GM21526 (cell line): ENCODE data around the gene SNX8.
A peak's percentile ranks its signal among the peaks of the same experiment; 100 is the strongest.

ENCODE experiments used
- ATAC-seq: cut with Tn5 transposase; IDR thresholded peaks from one replicate; pipeline ENCODE4 v1.9.1; 2021; ENCODE audit warnings: moderate library complexity; ENCODE audit not compliant: unreplicated experiment, low FRiP score

Gene SNX8

GRCh38 chr7:2248984-2249694 lies 65.1 kb downstream of the SNX8 start:
- ATAC-seq, result no peak

- no peak for ATAC-seq
These were observed 66.9 kb downstream of the SNX8 start for GRCh38 chr7:2247141-2247995.

- ATAC-seq, result no peak
These were observed 68.2 kb downstream of the SNX8 start for GRCh38 chr7:2245883-2246675.

GRCh38 chr7:2244404-2244995 lies 69.7 kb downstream of the SNX8 start:
- no peak for ATAC-seq

GRCh38 chr7:2243458-2243857 lies 70.8 kb downstream of the SNX8 start:
- ATAC-seq, result no peak

GRCh38 chr7:2242541-2243429 lies 71.5 kb downstream of the SNX8 start:
- ATAC-seq, result peak; percentile 17

- peak; percentile 51 for ATAC-seq
These were observed 72.4 kb downstream of the SNX8 start, which contains the start of the genes MRM2 and NUDT1 for GRCh38 chr7:2241580-2242540. Gene MRM2, minus strand, starts transcription at chr7:2242205. Its CDS starts 36 bp downstream, at chr7:2242169. Gene NUDT1, plus strand, starts transcription at chr7:2242226. Its CDS starts 2,349 bp downstream, at chr7:2244575.

- no peak for ATAC-seq
These were observed 75.0 kb downstream of the SNX8 start for GRCh38 chr7:2239242-2239641.

GRCh38 chr7:2237109-2237602 lies 77.1 kb downstream of the SNX8 start:
- peak; percentile 60 for ATAC-seq

- ATAC-seq, result no peak
These were observed 80.3 kb downstream of the SNX8 start for GRCh38 chr7:2233926-2234325.

GRCh38 chr7:2232766-2233520 lies 81.3 kb downstream of the SNX8 start, which contains the start of gene MAD1L1:
Gene MAD1L1, minus strand, starts transcription at chr7:2232945. Its CDS starts 2,812 bp downstream, at chr7:2230133.
- ATAC-seq, result peak; percentile 58

GRCh38 chr7:2231992-2232765 lies 82.1 kb downstream of the SNX8 start:
- peak; percentile 39 for ATAC-seq

- no peak for ATAC-seq
These were observed 83.4 kb downstream of the SNX8 start for GRCh38 chr7:2230882-2231281.

GRCh38 chr7:2230226-2230625 lies 84.0 kb downstream of the SNX8 start:
- ATAC-seq, result no peak

GRCh38 chr7:2229467-2229866 lies 84.8 kb downstream of the SNX8 start:
- no peak for ATAC-seq

GRCh38 chr7:2228921-2229320 lies 85.3 kb downstream of the SNX8 start:
- ATAC-seq, result no peak

GRCh38 chr7:2227699-2228098 lies 86.5 kb downstream of the SNX8 start:
- ATAC-seq, result no peak
